Activated CD4-positive, CD25-positive, alpha-beta regulatory T cell (primary cell): ENCODE results near the gene RBM18.

ENCODE experiments used
- DNase-seq, 4 experiments: peaks; one replicate each; lab custom pipeline; 2025; lab: John Stamatoyannopoulos, UW

Gene RBM18

GRCh38 chr9:122221183-122221811 is 43.3 kb downstream of the RBM18 start:
- DNase-seq: no peak

GRCh38 chr9:122220673-122221182 is 43.9 kb downstream of the RBM18 start:
- no peak for DNase-seq

DNA sequence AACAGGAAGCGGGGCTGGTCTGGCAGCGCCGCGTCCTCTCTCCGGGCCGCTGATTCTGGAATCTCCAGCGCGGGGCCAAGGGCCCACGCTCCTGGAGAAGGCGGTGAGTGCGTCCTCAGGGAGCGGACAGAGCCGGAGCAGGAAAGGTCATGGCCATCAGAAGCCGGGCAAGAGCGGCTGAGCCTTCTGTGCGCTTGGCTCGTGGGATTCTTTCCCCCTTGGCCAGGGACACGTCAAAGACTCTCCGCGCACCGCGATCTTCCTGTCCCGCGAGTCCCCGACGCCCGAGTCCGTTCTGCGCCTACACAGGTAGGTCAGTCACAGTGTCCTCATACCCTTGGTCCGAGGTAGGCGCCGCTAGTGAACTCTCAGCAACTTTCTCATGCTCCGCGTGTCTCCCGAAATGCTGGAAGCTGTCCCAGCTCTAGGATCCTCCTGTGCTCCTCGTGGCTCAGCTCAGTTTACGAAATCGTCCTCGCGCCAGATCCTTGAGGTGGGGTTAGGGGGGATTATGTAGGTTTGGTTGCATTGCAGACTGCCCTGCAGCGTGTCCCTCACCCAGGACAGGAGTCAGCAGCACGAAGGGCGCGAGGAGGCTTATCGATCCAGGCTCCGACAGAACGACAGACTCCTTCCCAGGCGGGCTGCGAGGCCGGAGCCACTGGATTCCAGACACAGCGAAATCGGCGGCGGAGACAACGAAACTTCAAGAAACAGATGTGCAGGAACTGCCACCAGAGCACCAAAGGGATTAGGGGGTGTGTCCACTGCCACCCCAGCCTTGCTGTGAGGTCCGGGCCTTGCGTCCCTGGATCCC is 44.6 kb downstream of the RBM18 start:
- DNase-seq: no peak

GRCh38 chr9:122218935-122219855 is 45.4 kb downstream of the RBM18 start:
- no peak for DNase-seq

- DNase-seq: no peak
Observed at GRCh38 chr9:122218071-122218934, 46.3 kb downstream of the RBM18 start.

DNA sequence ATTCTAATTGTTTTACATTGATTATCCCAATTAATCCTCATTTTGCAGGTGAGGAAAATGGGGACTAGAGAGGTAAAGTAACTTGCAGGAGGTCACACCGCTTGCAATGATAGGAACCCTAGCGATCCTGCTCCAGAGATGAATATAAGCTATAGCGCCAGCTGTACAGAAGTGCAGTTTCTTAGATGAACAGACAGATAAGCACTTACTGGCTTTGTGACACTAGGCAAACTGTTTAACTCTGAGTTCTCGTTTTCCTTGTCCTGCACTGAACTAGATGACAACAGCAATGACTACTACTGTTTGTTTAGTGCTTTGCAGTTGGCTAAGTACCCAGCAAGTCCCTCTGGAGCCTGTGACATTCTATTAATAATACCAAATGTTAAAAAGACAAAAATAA is 47.0 kb downstream of the RBM18 start:
- DNase-seq: no peak

- no peak for DNase-seq
Observed at GRCh38 chr9:122216798-122217418, 47.7 kb downstream of the RBM18 start.

- DNase-seq: no peak
Observed at GRCh38 chr9:122216138-122216797, 48.4 kb downstream of the RBM18 start.

GRCh38 chr9:122215663-122216062 is 49.0 kb downstream of the RBM18 start:
- no peak for DNase-seq

- DNase-seq: no peak
Observed at GRCh38 chr9:122214507-122214906, 50.1 kb downstream of the RBM18 start.

- peak in 3 of 4 experiments; percentile 9 to 20 (median 15) for DNase-seq
Observed at GRCh38 chr9:122213589-122214413, 50.8 kb downstream of the RBM18 start.

DNA sequence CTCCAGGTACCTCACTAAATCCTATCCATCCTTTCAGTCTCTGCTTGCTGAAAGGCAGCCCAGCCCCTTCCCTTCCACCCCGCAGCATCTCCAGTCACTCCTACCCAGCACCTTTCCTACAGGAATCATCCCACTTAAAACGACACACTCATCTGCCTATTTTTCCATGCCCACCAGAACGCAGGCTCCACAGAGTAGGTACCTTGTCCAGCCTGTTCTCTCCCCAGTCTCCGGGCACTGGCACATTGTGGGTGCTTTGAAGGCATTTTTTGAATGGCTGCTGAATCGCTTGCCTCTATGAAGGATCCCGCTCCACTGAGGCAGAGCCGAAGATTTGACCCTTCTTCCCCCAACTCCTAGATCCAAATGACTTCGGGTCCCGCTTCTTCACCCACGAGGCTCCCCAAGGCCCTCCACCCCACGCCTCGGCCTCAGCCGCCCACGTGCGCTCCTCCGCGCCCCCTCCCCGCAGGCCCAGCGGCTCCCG is 51.5 kb downstream of the RBM18 start:
- DNase-seq: no peak

GRCh38 chr9:122212473-122213004 is 52.1 kb downstream of the RBM18 start:
- no peak for DNase-seq

DNA sequence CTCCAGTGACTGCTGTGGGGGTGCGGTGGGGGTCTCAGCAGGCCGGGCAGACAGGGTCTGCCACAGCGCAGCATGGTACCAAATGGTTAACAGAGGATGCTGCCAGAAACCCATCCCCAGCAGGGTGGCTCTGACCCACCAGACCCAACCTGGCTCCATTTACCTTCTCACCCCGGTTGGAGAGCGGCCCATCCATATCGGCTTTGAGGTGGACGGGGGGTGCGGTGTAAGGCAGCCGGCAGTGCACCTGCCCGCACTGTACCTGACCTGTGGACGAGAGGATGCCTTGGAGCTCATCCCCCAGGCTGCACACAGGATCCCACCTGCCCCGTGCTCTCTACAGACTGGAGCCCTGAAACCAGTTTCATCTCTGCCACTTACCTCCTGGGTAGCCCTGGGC is 55.2 kb downstream of the RBM18 start:
- DNase-seq: no peak

DNA sequence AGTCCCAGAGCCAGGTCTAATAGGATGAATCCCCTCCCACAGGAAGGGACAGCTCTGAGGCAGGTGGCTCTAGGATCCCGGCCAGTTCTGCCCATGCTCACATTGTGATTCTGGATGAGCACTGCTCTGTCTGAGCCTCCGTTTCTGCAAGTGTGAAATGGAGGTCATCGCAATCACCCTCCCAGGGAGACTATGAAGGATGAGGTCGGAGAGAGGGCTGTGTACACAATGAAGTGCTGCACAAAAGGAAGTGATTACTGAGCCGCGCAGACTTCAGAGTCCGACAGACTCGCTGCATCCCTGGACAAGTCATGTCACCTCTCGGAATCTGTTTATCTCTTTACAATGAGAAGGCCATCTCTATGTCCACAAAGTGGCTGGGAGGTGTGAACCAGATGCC is 57.5 kb downstream of the RBM18 start:
- no peak for DNase-seq

DNA sequence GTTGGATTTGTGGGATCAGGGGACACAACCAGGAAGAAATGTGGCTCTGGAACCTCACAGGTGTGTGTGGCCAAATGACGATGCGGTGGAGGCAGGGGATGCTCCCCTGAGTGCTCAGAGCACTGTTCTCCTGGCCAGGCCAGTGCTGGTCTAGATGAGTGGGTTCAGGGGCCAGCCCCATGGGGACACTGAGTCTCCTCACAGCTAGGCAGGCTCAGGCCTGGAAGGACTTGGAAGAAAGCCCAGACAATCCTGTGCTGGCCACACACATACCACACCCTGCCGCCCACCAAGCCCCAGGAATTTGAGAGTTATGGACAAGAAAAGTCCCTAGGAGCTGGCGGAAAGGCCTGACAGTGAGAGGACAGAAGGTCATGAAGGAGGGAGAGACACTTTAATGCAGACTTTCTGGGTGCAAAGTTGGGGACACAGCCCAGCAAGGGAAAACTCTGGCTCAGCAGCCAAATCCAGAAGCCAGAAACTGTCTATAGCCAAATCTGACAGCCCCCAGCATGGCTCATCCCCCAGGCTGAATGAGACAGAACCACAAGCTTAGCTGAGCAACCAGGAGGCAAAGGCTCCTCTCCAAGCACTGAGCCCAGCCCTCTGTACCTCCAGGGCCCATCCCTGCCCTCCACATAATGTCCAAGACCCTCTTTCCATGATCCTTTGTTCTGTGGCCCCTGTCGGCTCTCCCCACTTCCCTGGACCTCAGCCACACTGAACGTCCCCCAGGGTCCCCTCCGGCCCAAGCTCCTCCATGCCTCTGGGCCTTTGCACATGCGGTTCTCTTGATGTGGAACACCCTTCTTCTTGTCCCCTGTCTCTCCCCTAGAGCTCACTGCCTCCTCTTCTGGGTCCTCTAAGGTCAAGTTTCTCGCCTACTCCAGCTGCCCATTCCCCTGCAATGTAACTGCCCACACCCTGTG is 58.3 kb downstream of the RBM18 start:
- DNase-seq: no peak

GRCh38 chr9:122205176-122205575 is 59.5 kb downstream of the RBM18 start:
- DNase-seq: no peak

DNA sequence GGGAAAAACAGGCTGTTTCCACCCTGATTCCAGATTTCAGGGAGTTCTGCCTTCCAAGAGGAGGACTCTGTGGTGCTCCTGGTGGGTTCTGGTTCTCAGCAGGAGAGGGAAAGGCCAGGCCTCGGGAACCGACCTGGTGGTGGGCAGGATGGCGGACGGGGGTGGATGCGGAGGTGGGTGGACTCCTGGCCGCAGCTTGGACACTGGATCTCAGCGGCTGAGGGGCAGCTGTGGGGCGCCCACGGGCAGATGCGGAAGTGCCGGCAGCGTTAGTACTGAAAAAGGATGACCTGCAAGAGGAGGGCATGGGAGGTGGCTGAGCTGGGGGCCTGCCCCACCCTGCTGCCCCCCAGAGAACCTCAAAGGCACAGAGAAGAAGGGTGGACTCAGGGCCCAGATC is 60.1 kb downstream of the RBM18 start:
- DNase-seq: no peak
